Fibroblast of pulmonary artery (primary cell): ENCODE data around the gene KRT26.
"Not testable (repeated sequence)": the region's sequence is repeated elsewhere in the genome, so short reads cannot be mapped to it uniquely, and the experiment has no call there.

Experiments used
- DNase-seq: peaks from one replicate; pipeline ENCODE4 v3.0.0-alpha.2; 2010; ENCODE audit warnings: low read depth
- H3K4me3 ChIP-seq: replicated peaks from 2 replicates; pipeline ENCODE4 v1.5.1; 2011; ENCODE audit warnings: low read depth, mild to moderate bottlenecking, control low read depth, low read length, moderate library complexity
- TF ChIP-seq, protein P1 (sequence below): IDR thresholded peaks from 2 replicates; pipeline ENCODE4 v1.5.1; 2011; ENCODE audit warnings: mild to moderate bottlenecking, control low read depth, low read length, inconsistent platforms; ENCODE audit errors: missing control alignments

Gene KRT26

DNA sequence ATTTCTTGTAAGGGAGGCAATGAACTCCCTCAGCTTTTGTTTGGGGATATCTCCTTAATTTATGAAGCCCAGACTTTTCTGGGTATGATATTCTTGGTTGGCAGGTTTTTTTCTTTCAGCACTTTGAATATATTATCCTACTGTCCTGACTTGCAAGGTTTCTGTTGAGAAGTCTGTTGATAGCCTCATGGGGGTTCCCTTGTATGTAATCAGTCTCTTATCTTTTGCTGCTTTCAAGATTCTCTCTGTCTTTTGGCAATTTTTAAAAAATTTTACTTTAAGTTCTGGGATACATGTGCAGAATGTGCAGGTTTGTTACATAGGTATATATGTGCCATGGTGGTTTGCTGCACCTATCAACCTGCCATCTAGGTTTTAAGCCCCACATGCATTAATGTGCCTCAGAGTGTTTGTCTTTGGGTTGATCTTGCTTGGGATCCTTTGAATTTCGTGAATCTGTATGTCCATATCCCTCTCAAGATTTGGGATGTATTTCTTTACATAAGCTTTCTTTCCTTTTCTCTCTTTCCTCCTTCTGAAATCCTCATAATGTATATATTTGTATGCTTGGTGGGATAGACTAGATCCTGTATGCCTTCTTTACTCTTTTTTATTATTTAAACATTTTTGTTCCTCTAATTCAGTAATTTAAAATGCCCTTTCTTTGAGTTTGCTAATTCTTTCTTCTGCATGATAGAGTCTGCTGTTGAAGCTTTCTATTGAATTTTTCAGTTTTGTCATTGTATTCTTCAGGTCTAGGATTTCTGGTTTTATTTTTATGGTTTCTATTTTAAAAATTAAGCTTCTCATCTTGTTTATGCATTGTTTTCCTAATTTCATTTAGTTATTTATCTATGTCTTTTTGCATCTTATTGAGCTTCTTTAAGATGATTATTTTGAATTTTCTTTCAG lies 11.6 kb downstream of the KRT26 start:
- TF ChIP-seq, protein P1, sequence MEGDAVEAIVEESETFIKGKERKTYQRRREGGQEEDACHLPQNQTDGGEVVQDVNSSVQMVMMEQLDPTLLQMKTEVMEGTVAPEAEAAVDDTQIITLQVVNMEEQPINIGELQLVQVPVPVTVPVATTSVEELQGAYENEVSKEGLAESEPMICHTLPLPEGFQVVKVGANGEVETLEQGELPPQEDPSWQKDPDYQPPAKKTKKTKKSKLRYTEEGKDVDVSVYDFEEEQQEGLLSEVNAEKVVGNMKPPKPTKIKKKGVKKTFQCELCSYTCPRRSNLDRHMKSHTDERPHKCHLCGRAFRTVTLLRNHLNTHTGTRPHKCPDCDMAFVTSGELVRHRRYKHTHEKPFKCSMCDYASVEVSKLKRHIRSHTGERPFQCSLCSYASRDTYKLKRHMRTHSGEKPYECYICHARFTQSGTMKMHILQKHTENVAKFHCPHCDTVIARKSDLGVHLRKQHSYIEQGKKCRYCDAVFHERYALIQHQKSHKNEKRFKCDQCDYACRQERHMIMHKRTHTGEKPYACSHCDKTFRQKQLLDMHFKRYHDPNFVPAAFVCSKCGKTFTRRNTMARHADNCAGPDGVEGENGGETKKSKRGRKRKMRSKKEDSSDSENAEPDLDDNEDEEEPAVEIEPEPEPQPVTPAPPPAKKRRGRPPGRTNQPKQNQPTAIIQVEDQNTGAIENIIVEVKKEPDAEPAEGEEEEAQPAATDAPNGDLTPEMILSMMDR, result no peak
- DNase-seq, result no peak
- no peak overlapping the region for H3K4me3 ChIP-seq

DNA sequence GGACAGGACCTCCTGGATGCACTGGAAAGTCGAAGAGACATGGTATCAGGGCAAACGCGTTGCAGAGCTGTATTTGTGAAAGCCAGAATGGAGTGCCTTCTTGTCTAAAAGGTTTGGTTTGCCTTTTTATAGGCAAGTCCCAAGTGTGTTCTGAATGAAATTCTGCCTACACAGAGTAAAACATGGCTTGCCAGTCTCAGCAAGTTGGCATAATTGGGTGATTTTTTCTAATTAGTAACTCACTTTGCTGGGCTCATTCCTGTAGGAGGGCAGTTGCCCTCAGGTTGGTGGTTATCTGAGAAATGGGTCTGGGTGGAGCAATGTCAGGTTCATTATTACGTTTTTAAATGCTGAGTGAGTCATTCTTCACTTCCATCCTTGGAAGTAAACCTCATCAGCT lies 16.8 kb downstream of the KRT26 start, which contains the start of gene KRT25:
Gene KRT25, minus strand, starts transcription at position 101 of the 400 bp plus-strand sequence. Its CDS starts 60 bp downstream, at position 41.
- DNase-seq, result no peak
- no peak within 1 kb of the TSS for H3K4me3 ChIP-seq
- TF ChIP-seq, protein P1, result no peak

DNA sequence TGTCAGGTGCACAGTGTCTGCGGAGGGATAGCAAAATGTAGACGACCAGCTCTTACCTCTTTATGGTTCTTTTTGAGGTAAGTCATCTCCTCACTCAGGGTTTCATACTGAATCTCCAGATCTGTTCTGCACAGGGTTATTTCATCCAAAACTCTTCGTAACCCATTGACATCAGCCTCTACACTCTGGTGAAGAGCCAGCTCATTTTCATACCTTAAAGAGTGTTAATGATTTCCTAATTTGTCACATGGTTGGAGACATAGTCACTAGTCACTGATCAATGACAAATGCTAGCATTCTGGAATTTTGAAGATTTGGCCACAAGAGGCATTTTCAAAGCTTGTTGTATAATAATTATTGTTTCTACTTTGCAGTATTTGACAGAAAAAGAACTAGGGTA lies 18.2 kb downstream of the KRT26 start:
- TF ChIP-seq, protein P1, result no peak
- no peak for DNase-seq
- H3K4me3 ChIP-seq, result no peak overlapping the region

DNA sequence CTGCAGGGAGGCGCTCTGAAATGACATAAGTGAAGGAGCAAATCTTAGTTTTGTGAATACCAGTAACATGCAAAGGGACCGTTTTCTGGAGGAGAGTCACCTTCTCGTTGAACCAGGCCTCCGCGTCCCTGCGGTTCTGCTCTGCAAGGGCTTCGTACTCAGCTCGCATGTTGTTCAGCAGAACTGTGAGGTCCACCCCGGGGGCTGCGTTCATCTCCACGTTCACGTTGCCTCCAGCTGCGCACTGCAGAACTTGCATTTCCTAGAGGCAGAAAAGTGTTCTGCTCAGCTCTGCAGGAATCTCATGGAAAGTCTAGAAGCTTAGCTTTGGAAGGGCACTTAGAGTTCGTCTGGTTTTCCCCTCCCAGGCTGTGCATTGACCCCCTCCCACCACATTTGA lies 20.9 kb downstream of the KRT26 start:
- TF ChIP-seq, protein P1, result no peak

DNA sequence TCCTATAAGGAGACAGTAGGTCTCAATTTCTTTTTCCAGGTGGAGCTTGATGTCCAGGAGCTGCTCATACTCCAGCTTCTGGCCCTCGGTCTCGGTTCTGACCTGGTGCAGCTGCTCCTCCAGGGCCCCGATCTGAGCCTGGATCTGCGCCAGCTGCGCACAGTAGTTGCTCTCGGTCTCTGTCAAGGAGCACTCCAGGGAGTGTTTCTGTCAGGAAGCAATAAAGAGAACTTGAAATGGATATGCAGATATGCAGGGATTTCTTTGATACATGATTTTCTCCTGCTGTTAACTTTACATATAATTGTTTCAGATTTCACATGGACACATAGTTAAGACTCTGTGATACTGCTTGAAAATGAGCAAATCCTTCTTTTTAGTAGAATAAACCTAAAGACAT lies 21.6 kb downstream of the KRT26 start:
- DNase-seq, result no peak
- H3K4me3 ChIP-seq, result no peak overlapping the region
- TF ChIP-seq, protein P1, result no peak

More for the DNA sequence above, 20.9 kb downstream of the KRT26 start:
- DNase-seq, result no peak
- no peak overlapping the region for H3K4me3 ChIP-seq

DNA sequence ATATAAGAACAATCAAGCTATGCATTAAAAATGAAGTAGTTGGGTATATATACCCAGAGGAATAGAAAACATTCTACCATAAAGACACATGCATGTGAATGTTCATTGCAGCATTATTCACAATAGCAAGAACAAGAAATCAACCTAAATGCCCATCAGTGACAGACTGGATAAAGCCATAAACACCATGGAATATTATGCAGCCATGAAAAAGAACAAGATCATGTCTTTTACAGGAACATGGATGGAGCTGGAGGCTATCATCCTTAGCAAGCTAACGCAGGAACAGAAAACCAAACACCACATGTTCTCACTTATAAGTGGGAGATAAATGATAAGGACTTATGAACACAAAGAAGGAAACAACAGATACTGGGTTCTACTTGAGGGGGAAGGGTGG lies 23.3 kb downstream of the KRT26 start:
- H3K4me3 ChIP-seq, DNase-seq: not testable (repeated sequence)

DNA sequence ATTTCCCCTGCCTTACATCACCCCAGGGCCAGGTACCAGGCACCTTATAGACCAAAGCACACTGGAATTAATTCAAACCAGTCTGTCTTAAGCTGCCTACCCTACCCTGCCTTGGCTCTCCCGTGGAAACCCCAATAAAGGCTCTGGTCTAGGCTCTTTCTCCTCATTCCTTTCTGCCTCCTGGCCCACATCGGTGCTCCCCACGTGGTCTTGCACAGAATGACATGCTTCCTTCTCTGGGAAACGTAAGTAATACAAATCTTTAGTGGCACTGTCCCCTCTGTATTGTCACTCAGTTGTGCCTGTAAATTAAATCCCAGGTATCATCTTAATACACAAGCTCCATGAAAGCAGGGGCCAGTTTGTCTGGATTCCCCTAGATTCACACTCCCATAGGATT lies 33.4 kb downstream of the KRT26 start:
- TF ChIP-seq, protein P1, result no peak
- no peak for DNase-seq
- no peak overlapping the region for H3K4me3 ChIP-seq
